ENCODE results near the gene SOCS7.

Gene SOCS7

DNA sequence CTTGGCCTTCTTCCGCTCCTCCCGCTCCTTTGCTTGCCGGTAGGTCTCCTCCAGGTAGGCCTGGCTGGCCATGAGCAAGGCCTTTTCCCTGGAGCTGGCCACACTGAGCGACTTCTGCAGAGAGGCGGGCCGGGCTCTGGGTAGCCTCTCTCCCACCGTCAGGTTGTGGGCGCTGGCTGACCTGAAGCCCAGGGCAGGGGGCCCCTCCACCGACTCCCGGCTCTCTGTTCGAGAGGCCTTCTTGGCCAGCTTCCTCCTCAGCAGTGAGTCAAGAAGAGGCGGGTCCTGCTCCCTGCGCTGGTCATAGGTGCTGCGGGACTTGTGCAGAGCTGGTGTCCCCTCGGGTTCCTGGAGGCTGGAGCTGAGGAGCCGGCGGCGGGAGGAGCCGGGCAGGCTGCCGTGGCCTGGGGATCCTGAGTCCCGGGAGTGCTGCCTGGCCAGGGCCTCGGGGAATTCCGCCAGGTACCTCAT lies 20.7 kb upstream of the SOCS7 start:
- no peaks in the 10 kb centered on the region for H3K4me1 Mint-ChIP-seq (ENCODE audit: low read depth)
- H3K27me3 Mint-ChIP-seq: peaks cover 4% of the 10 kb centered on the region
- H3K36me3 Mint-ChIP-seq (ENCODE audit: low read depth): no peaks in the 10 kb centered on the region
- no peak overlapping the region for H3K27ac Mint-ChIP-seq
- H3K9me3 Mint-ChIP-seq: no peaks in the 10 kb centered on the region
- no peak overlapping the region for H3K4me3 Mint-ChIP-seq

DNA sequence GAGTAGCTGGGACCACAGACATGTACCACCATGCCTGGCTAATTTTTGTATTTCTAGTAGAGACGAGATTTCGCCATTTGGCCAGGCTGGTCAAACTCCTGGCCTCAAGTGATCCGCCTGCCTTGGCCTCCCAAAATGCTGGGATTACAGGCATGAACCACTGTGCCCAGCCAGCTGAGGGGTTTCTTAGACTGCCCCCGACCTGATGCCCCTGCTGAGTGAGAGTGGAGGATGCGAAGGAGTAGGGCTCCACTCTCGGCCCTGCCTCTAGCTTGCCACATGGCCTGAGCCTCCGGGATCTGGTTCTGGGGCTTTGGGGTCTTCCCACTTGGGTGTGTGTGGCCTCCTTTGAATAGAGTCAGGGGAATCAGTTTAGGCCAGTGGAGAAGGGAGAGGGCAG lies 18.9 kb upstream of the SOCS7 start:
- H3K27me3 Mint-ChIP-seq: peaks cover 4% of the 10 kb centered on the region
- H3K36me3 Mint-ChIP-seq (ENCODE audit: low read depth): no peaks in the 10 kb centered on the region
- no peak overlapping the region for H3K4me3 Mint-ChIP-seq
- H3K27ac Mint-ChIP-seq: no peak overlapping the region
- no peaks in the 10 kb centered on the region for H3K9me3 Mint-ChIP-seq
- no peaks in the 10 kb centered on the region for H3K4me1 Mint-ChIP-seq (ENCODE audit: low read depth)

DNA sequence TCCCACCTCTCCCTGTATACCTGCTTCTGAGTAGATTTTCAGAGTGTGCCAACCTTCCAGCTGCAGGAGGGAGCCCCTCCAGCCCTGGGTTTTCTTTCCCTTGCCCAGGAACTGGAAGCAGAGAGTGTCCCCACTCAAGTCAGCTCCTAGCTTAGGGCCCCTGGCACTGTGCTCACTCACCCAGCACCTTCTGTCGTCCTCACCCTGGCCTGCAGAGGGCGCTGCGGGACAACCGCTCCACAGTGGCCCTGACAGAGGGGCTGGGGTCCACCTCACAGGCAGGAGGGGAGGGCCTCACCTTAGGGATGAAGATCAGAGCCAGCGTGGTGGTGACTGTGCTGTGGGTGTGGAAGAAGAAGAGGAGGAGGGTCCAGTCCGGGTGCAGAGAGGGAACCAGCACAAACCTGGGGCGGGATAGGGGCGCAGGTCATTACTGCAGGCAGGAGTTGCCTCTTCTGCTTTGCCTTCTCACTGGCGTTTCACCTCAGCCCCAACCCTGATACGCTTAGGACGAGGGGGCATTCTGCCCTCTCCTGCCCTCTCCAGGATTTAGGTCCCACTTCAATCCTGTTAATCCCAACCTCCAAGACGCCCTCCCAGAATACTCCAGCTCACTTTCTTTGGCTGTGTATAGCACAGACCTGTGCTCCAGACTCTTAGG lies 17.9 kb upstream of the SOCS7 start:
- Mint-ChIP-seq H3K4me3 (no peak overlapping the region), H3K4me1 (ENCODE audit: low read depth) (no peaks in the 10 kb centered on the region), H3K9me3 (no peaks in the 10 kb centered on the region), H3K27ac (no peak overlapping the region), H3K36me3 (ENCODE audit: low read depth) (no peaks in the 10 kb centered on the region), H3K27me3 (peaks cover 4% of the 10 kb centered on the region)

DNA sequence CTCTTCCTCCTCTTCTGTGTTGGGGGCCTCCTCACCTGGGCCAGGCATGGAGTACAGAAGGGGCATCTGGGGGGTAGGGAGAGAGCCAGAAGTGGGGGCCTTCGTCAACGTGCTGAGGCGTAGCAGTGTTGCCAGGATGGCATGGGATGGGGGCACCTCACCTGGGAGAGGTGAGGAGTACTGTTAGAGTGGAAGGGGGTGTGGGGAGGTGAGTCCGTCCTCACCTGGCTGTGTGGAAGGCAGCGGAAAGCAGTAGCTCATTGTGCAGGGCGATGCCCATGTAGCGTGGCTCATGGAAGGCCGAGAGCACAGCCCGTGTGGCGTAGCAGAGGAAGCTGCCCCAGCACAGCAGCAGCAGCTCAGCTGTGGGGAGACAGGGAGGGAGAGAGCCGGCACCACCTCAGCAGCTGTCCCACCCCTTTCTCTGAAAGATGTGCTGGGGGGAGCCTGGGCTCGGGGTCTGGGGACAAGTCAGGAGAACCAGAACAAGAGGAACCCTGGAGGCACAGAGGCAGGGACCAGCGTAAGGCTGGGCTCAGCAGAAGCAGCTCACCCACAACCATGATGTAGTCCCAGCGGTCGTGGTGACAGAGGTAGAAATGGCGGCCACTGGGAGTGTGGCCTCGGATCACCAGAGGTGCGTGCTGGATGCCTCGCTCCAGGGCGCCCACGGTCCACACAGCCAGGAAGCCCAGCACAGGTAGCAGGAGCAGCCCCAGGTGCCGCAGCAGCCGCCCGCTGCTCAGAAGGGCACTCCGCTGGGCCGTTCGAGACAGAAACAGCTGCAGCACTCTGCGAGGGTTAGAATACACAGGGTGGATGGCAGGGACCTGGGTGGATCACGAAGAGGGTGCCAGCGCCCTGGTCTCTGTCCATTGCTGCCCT lies 16.9 kb upstream of the SOCS7 start:
- no peaks in the 10 kb centered on the region for H3K9me3 Mint-ChIP-seq
- H3K27me3 Mint-ChIP-seq: peaks cover 4% of the 10 kb centered on the region
- no peak overlapping the region for H3K4me3 Mint-ChIP-seq
- no peaks in the 10 kb centered on the region for H3K4me1 Mint-ChIP-seq (ENCODE audit: low read depth)
- no peaks in the 10 kb centered on the region for H3K36me3 Mint-ChIP-seq (ENCODE audit: low read depth)
- H3K27ac Mint-ChIP-seq: no peak overlapping the region

DNA sequence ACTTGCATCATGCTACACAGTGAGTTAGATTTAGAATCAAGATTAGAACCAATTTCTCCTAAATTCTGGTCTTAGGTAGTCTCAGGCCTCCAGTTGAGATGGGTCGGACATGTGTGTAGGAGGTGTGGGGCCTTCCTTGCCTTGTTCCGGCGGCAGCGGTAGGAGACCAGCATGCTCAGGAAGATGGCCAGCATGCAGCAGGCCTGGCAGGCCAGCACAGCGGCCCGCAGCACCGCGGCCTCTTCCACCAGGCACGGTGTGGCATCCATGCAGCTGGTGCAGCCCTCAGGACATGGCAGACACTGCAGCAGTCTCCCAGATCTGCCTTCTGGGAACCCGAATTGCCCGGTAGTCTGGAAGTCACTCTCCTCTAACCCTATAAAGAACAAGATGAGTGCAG lies 14.8 kb upstream of the SOCS7 start:
- Mint-ChIP-seq H3K27ac (no peak overlapping the region), H3K4me1 (ENCODE audit: low read depth) (no peaks in the 10 kb centered on the region), H3K27me3 (peaks cover 4% of the 10 kb centered on the region), H3K36me3 (ENCODE audit: low read depth) (no peaks in the 10 kb centered on the region), H3K4me3 (no peak overlapping the region), H3K9me3 (no peaks in the 10 kb centered on the region)

DNA sequence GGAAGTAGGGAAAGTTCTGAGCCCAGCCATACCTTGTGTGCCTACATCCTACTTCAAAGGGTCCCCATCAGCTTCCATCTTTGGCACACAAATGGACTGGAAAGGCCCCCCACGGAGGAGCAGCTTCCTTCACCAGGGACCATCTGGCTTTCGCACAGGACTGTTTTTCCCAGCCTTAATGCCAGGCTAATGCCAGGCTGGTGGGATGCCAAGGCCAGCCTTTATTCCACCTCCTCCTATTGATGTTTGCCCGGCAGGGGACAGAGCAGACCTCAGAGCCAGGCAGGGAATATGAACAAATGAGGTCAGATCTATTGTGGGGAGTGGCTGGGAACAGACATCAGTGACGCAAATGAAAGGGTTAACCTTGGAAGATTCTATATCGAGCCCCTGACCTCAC lies 13.6 kb upstream of the SOCS7 start:
- no peak overlapping the region for H3K4me3 Mint-ChIP-seq
- H3K27ac Mint-ChIP-seq: no peak overlapping the region
- peaks cover 4% of the 10 kb centered on the region for H3K27me3 Mint-ChIP-seq
- no peaks in the 10 kb centered on the region for H3K36me3 Mint-ChIP-seq (ENCODE audit: low read depth)
- H3K9me3 Mint-ChIP-seq: no peaks in the 10 kb centered on the region
- no peaks in the 10 kb centered on the region for H3K4me1 Mint-ChIP-seq (ENCODE audit: low read depth)

DNA sequence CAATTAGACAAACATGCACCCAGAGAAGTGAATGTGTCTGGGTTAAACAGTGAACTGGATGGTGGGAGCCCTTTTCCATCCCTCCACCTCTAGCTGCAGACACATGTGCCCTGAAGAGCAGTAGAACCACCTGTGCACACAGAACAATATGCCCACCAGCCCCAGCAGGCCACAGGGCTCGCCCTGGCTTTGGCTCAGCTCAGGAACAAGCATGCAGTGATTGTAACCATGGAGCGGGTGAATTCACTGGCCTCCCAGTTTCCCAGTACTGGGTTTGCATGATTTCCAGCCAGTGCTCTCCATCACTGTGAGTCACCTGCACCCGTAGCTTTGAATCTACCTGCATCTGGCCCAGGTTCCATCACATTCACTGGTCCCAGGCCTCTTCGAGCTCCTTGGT lies 13.1 kb upstream of the SOCS7 start:
- peaks cover 3% of the 10 kb centered on the region for H3K27me3 Mint-ChIP-seq
- H3K4me1 Mint-ChIP-seq (ENCODE audit: low read depth): no peaks in the 10 kb centered on the region
- H3K4me3 Mint-ChIP-seq: no peak overlapping the region
- no peaks in the 10 kb centered on the region for H3K9me3 Mint-ChIP-seq
- H3K36me3 Mint-ChIP-seq (ENCODE audit: low read depth): no peaks in the 10 kb centered on the region
- H3K27ac Mint-ChIP-seq: no peak overlapping the region

DNA sequence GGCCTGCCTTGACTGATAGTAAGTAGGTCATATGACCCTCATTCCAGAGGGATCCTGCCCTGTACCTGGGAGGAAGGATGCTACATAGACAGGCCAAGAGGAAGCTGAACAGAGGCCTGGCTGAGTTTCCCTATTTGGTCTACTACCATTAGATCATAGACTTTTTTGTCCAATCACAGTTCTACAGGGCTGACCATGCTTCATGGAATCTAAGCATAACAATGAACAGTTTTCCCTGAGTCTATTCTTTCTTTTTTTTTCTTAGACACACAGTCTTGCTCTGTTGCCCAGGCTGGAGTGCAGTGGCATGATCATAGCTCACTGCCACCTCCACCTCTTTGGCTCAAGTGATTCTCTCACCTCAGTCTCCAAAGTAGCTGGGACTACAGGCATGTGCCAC lies 11.8 kb upstream of the SOCS7 start:
- no peak overlapping the region for H3K27ac Mint-ChIP-seq
- no peaks in the 10 kb centered on the region for H3K36me3 Mint-ChIP-seq (ENCODE audit: low read depth)
- H3K4me1 Mint-ChIP-seq (ENCODE audit: low read depth): no peaks in the 10 kb centered on the region
- no peak overlapping the region for H3K4me3 Mint-ChIP-seq
- H3K27me3 Mint-ChIP-seq: no peaks in the 10 kb centered on the region
- no peaks in the 10 kb centered on the region for H3K9me3 Mint-ChIP-seq

DNA sequence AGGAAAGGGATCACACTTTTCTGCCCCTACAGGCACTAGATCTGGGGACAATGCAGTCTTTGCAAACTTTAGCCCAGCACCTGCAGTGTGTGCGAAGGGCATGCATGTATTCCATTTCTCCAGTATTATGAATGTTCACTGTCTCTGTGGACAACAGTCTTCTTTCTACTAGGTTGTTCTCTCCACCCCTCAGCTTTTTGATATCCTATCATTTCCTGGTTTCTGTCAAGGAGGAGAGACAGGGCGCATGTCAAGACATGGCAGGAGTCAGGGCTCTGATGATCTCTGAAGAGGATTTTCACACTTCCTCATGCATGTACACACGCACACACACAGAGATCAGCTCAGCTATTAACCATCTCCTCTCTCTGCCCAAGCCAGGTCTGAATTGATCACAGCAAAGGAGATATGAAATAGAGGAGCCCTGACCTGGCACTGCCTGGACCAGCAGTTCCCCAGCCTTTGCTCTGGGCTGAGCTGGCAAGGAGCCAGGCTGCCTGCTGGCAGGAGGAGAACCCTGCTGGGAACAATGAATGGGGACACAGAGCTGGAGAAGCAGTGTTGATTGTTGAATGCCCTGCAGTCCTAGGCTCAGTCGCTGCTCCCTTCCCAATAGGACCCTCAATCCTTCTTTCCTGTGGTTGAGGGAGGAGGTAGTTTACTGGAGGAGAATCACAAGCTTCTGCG lies 10.5 kb upstream of the SOCS7 start:
- Mint-ChIP-seq H3K36me3 (ENCODE audit: low read depth) (no peaks in the 10 kb centered on the region), H3K4me1 (ENCODE audit: low read depth) (no peaks in the 10 kb centered on the region), H3K9me3 (no peaks in the 10 kb centered on the region), H3K4me3 (no peak overlapping the region), H3K27me3 (no peaks in the 10 kb centered on the region), H3K27ac (no peak overlapping the region)

DNA sequence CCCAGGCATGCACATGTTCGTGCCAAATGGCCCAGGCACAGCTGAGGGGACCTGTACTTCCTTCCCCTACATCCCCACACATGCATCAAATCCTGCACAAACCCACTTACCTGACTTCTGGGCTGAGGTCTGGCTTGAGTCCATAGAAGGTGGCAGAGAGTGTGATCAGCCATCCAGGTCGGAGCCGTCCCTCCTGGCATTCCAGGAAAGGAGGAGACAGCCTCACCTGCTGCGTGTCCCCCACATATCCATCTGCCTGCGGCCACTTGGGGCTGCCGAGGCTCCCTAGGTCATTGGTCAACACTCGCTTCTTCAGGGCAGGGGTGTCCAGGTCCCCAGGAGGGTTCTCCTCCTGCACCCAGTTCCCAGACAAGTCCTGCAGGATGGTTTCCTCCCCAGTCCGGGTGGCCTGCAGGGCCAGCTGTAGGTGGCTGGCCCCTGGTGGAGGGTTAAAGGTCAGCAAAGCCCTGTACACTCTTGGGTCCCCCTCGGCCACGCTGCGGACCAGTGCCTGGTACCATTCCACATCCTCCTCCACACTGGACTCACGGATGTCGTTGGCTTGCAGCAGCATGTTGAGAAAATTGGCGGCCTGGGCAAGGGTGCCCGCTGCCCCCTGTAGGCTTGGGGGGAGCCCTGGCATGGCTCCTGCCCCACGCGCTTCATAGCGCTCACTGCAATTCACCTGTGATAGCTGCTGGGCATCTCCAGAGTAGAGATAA lies 8.6 kb upstream of the SOCS7 start:
- no peaks in the 10 kb centered on the region for H3K27me3 Mint-ChIP-seq
- H3K9me3 Mint-ChIP-seq: no peaks in the 10 kb centered on the region
- no peaks in the 10 kb centered on the region for H3K36me3 Mint-ChIP-seq (ENCODE audit: low read depth)
- no peaks in the 10 kb centered on the region for H3K4me1 Mint-ChIP-seq (ENCODE audit: low read depth)
- no peak overlapping the region for H3K27ac Mint-ChIP-seq
- H3K4me3 Mint-ChIP-seq: no peak overlapping the region

DNA sequence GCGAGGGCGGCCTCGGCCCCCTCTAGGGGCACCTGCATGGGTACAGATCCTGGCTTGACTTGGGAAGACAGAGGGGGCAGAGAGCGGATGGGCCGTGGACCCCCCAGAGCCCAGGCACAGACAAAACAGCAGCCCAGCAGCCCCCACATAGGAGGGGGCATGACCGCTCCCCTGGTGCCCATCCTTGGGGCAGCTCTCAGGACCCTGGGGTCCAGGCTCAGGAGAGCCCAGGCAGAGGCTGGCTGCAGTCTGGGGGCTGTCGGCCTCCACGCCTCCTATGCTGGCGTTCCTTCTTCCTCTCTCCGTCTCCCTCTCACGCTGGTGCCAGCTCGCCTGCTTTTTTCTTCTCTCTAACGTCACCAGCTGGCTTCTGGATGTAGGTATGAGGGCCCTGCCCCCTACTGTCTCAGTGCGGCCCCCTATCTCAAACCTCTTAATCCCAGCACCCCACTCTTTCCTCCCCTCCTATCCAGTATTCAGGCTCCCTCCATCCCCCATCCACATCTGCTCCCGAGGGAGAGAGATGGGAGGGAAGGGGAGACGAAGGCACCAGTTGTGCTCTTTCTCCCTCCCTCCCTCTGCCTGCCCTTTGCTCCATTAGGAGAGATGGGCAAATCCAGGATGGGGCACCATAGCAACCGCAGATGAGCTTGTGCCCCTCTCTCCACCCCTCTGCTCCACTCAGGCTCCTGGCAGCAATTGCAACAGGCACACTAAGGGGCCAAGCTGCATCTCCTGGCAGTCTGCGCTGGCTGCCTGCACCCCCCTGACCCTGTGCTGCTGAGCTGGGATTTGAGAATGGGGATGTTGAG lies 7.8 kb upstream of the SOCS7 start, which contains the start of gene GPR179:
GPR179 (minus strand) TSS at position 349 of the 812 bp plus-strand sequence; CDS start at position 182, 167 bp downstream.
- Mint-ChIP-seq H3K4me1 (ENCODE audit: low read depth) (no peaks in the 10 kb centered on the region), H3K27ac (no peak within 1 kb of the TSS), H3K4me3 (no peak within 1 kb of the TSS)

DNA sequence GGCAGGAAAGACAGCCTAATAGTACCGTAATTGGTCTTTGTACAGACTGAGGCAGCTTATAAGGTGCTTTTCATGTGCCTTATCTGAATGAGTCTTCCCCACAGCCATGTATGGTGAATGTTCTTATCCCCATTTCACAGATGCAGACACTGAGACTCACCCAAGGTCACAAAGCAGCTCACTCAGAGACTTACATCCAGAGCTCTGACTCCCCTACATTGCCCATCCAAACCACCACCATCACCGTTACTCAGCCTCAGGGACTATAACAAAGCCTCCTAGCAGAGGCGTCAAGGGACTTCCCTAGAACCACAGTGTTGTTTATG lies 7.3 kb upstream of the SOCS7 start:
- no peak overlapping the region for H3K4me3 Mint-ChIP-seq
- H3K27ac Mint-ChIP-seq: no peak overlapping the region
- no peaks in the 10 kb centered on the region for H3K4me1 Mint-ChIP-seq (ENCODE audit: low read depth)
- H3K27me3 Mint-ChIP-seq: no peaks in the 10 kb centered on the region
- no peaks in the 10 kb centered on the region for H3K36me3 Mint-ChIP-seq (ENCODE audit: low read depth)
- H3K9me3 Mint-ChIP-seq: no peaks in the 10 kb centered on the region

More for the DNA sequence above, 7.8 kb upstream of the SOCS7 start, which contains the start of gene GPR179:
- Mint-ChIP-seq H3K36me3 (ENCODE audit: low read depth) (no peaks in the 10 kb centered on the region), H3K9me3 (no peaks in the 10 kb centered on the region), H3K27me3 (no peaks in the 10 kb centered on the region)

DNA sequence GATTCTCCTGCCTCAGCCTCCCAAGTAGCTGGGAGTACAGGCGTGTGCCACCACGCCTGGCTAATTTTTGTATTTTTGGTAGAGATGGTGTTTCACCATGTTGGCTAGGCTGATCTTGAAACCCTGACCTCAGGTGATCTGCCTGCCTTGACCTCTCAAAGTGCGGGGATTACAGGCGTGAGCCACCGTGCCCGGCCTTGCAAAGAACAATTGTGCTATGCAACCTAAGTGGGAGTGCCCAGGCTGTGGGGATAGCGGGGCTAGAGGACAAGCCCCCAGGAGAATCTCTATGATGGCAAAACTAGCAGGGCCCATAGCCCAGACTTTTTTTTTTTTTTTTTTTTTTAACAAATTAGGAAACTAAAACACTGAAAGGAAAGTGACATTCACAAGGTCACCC lies 5.9 kb upstream of the SOCS7 start:
- no peaks in the 10 kb centered on the region for H3K9me3 Mint-ChIP-seq
- H3K36me3 Mint-ChIP-seq (ENCODE audit: low read depth): no peaks in the 10 kb centered on the region

DNA sequence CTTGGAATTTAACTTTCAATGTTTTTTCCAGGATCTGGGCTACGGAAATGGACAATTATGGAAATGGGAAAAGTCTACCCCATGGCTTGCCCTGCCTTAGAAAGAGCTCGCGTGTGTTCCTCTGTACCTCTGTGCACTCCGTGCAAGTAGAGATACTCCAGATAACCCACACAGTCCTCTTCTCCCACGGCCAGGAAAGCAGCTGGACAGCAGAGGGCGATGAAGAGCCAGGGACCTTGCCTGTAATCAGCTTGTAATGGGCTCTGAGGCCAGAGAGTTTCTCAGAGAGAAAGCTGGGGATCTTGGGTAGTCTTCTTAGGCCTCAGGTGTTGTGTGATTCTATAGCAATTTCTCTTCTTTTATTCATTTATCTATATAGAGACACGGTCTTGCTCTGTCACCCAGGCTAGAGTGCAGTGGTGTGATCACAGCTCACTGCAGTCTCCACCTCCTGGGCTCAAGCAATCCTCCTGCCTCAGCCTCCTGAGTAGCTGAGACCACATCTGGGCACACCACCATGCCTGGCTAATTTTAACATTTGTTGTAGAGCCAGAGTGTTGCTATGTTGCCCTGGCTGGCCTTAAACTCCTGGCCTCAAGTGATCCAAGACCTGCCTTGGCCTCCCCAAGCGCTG lies 2.4 kb upstream of the SOCS7 start:
- Mint-ChIP-seq H3K36me3 (ENCODE audit: low read depth) (no peaks in the 10 kb centered on the region), H3K4me3 (no peak overlapping the region), H3K4me1 (ENCODE audit: low read depth) (peaks cover 23% of the 10 kb centered on the region), H3K9me3 (no peaks in the 10 kb centered on the region), H3K27me3 (no peaks in the 10 kb centered on the region), H3K27ac (no peak overlapping the region)

More for the DNA sequence above, 5.9 kb upstream of the SOCS7 start:
- Mint-ChIP-seq H3K4me3 (no peak overlapping the region), H3K27ac (no peak overlapping the region), H3K27me3 (no peaks in the 10 kb centered on the region), H3K4me1 (ENCODE audit: low read depth) (peaks cover 4% of the 10 kb centered on the region)
